HG02588 (cell line): Measurements from ENCODE around the gene MAL.

Experiments used
- ATAC-seq: cut with Tn5 transposase; IDR thresholded peaks from one replicate; pipeline ENCODE4 v1.9.1; 2021; ENCODE audit warnings: mild to moderate bottlenecking, moderate library complexity; ENCODE audit not compliant: unreplicated experiment

MAL gene

DNA sequence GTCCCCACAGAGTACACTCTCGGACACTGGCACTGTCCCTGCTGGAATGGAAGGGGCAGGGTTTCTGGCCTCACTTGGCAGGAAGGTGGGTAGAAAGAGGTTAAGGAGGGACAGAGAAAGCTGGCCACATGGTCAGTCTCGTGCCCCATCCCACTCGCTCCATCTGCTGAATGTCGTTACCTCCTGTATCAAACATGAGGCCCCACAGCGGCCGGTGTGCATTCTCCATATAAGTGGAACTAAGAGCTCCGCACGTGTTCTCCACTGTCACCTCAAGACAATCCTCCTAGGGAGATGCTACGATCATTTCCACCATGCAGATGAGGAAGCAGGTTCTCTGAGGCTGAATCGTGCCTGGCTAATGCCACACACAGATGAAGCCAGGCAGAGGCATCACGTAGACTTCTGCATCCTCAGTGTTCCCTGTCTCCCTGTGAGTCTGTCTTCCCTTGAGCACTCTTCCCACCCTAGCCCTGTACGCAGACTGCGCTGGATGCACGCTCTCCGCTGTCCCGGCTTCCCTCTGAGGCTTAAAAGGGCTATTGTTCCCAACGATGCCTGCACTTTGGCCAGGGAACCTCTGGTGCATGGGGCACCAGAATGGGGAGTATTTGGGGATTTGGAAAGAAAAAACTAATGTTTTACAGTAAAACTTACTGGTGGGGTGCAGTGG, 35.1 kb downstream of the MAL start:
- no peak for ATAC-seq

DNA sequence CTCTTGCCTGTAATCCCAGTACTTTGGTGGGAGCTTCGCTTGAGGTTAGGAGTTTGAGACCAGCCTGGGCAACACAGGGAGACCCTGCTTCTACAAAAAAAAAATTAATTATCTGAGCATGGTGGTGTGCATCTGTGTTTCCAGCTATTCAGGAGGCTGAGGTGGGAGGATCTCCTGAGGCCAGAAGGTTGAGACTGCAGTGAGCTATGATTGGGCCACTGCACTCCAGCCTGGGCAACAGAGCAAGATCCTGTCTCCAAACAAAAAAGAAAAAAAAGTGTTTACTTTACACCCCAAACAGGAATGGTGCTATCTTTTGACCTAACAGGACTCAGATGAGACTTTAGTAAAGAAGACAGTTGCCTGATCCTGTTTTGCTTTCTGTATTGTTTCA, 35.6 kb downstream of the MAL start:
- no peak for ATAC-seq

DNA sequence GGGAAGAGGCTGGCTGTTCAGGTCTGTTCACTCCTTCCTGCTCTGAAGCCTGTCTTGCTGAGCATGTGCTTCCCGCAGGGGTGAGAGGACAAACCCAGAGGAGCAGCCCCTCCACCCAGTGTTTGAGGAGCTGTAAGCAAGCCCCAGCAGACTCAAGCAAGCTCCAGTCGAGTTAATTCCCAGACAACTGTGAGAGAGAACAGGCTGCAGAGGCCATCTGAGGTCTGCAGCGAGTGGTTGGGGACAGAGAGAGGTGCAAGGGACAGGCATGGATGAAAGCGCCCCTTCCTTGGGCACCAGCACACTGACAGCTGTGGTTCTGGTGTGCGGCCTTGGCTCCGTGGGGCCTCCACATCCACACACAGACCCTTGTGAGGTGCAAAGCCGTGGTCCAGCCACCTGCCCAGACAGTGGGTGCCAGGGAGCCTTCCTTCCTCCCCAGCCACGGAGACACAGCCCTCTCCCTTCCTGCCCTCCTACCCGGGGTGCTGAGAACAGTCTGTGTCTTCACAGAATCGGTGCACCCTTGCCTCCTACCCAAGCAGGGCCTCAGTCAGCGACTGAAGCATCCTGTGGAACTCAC, 36.2 kb downstream of the MAL start:
- ATAC-seq = no peak

DNA sequence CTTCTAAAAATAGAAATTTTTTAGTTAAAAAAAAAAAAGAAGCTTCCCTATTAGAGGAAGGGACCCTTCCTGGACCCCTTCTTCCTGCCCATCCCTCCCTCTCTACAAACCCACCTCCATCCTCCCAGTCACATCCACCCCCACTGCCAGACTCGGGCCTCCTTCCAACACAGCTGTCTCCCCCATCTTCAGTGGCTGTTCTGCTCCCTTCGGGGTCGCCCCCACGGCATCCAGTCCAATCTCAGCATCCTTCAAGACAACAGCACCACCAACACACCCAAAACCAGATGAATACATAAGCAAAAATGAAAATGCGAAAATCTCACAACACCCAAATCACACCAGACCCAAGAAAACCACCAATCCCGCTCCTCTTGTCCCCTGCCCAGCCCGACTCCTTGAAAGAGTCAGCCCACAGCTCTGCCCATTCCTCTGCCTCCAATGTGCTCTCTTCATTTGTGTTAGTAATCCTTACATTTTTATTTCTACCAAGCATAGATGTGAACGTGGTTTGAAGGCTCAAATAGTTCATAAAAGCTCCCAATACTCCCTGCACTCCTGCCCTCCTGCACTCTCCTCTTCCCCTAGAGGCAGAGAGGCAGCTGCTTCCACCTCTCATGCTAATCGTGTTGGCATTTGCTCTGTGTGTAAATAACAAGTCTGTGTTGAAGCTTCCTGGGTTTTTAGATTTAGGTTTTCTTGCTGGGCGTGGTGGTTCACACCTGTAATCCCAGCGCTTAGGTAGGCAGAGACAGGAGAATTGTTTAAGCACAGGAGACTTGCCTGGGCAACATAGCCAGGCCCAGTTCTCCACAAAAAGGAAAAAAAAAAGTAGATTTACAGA, 37.0 kb downstream of the MAL start:
- peak; percentile 25 for ATAC-seq

GRCh38 chr2:95063086-95063958, 37.8 kb downstream of the MAL start:
- ATAC-seq = peak; percentile 81

DNA sequence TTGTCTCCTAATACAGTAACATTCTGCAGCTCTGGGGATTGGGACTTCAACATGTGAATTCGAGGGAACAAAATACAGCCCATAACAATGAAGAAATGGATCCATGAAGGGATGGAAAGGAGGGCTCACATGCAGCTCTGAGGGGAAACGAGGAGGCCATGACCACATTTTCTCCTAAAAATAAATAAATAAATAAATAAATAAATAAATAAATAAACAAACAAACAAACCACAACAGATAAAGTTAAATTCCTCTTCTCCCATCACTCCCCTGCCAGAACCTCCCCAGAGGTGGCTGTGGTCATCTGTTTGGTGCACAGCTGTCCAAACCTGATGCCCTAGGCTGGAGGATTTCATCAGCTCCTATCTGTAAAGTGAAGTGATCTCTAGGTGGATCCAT, 42.7 kb downstream of the MAL start:
- ATAC-seq = no peak

- ATAC-seq = no peak
Observed at GRCh38 chr2:95069465-95069864, 44.0 kb downstream of the MAL start.

GRCh38 chr2:95071856-95072255, 46.3 kb downstream of the MAL start:
- no peak for ATAC-seq

DNA sequence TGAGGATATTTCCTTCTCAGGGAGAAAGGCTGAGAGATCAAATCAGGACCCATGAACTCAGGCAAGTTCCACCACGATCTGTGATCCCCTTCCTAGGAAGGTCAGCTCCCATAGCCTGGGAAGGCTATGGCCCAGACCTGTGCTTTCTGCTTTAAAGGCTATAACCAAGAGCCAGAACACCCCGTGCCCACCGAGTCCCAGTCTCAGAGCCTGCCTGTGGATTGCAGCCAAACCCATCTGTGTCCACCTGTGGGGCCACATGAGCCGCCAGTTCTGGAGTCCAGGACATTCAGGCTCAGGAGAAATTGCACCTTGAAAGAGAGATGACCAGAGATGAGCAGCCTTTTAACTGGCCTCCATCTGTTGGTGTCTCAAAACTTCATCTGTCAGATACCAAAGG, 46.9 kb downstream of the MAL start:
- no peak for ATAC-seq

DNA sequence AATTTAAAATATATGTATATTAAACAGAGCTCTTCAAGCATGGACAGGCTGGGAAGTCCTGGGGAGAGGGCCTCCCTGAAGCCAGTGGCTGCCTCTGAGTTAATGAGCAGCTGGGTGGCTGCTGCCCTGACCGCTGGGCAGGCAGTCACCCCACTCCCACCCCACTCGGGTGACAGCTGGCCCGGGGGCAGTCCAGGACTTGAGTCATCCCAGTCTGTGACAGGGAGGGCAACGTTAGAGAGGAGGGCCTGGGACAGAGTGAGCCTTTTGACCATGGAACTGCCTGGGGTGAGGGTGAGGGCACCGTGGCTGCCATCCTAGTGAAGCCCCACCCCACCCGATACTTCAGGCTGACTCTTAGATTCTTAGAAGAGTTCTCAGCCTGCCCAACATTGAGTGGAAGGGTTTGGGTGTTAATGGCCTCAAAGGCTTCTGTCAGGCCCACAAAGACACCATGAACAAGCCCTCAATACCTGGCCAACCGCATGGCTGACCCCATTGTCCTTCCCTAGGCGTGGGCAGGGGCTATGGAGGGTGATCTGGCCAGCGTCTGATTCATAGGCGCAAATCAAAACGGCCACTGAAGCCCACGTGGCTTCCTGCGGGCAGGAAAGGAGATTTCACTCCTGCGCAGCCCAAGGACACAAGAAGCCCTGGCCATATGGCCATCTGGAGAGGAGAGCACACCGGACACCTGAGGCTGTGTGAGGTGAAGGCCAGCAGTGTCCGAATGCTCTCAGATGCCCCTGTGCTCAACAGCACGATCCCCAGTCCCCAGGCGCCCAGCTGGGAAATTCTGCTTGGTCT, 48.6 kb downstream of the MAL start:
- ATAC-seq = no peak

- no peak for ATAC-seq
Observed at GRCh38 chr2:95074663-95075439, 49.3 kb downstream of the MAL start.

DNA sequence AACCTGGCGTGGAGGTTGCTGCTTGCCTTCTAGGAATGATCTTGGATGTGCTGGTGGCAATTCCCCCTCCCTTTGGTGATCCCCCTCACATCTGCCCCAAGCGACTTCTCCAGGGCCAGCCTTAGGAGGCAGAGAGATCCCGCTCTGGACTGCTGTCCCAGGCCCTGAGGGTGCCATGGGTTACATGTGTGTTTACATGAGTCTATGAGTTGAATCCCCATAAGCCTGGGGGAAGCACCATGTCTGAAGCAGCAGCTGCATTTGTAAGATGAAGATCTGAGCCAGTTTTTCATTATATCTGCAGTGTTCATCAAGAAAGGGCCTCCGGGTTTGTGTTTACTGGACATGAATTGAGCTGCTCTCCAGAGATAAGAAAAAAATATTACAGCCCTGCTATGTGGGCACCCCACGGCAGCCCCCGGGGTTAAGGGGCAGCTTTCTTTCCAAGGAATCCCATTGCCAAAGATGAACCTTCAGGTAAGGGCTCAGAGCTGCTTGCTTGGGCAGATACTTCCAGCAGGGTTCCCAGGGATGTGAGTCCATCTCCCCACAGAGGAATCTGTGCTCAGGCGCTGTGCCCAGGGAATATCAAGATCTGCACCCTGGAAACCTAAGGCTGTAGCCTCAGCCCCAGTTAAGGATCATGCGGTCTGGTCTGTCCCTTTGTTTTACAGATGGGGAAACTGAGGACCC, 50.1 kb downstream of the MAL start:
- no peak for ATAC-seq

DNA sequence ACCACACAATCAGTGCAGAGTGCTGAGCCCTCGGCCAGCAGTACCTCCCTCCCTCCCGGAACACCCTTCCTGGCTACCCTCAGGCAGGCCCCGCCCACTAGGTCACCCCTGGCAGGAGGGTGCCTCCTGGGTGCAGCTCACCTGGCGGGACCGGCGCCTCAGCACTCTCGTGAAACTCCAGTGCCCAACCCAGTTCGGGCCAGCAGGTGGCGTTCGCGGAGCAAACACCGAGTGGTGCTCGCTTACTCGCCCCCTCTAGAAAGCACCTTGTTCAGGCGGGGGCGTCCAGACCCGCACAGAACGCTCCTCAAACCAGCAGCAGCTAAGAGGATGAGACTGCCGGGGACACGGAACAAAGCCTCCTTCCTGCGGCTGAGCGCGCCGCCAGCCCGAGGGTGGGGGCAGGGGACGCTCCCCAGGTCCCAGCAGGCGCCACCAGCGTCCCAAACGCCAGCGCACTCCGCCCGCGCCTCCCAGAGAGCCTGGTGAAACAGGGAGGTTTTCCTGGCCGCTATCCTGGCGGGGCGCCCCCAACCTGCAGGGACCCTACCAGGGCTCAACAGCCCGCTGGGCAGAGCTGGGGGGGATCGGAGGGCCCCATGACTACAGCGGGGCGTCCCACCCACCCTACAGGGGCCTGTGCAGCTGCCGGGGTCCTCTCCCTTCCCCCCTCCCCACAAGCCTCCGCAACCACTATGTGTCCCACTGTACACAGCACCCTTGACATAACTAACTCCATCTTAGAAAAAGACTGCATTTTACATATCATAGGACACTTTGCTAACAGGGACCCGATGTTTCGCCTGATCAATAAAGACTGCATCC, 51.4 kb downstream of the MAL start:
- ATAC-seq = peak; percentile 82

DNA sequence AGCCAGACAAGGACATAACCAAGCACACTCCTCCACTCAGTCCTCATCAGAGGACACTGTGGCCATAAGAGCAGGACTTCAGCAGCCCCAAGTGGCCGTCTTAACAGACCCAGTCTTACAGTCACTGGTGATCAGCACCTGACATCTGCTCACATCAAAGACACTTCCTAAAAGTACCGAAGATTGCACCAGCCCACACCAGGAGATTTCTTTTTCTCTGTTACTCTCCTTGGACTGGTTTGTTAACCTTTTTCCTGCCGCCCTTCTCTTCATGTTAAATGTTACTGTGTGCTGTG, 52.0 kb downstream of the MAL start:
- no peak for ATAC-seq

GRCh38 chr2:95077861-95078603, 52.5 kb downstream of the MAL start:
- ATAC-seq = no peak

DNA sequence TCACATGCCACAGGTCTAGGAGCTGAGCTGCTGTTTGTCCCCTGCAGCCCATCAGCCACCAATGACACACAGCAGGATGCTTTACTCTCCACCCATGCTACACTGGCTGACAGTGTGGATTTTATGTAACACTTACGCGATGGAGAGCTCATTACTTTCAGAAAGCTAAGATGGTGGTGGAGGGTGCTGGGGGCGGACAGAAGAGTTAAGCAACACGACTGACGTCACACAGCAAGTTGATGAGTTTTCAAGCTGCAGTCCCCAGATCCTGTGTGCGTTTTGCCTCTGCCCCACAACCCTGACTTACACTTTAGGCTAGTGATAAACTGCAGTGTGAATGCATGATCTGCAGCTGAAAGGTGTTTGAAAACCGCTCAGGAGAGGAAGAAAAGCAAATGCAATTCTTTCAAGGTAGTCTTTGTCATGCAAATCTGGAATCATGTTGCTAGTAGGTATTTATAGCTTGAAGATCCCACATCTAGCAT, 53.7 kb downstream of the MAL start:
- ATAC-seq = no peak

GRCh38 chr2:95082477-95082876, 57.0 kb downstream of the MAL start:
- no peak for ATAC-seq
